Astrocyte (in vitro differentiated cells and primary cell): ENCODE measurements around the gene C5orf22. TPM values are rescaled to one million over a fixed set of nuclear protein-coding genes. Genes with fewer than 3 reads are reported as not detected.

Source experiments
- DNase-seq: peaks from one replicate; pipeline ENCODE4 v3.0.0-alpha.2; 2010; ENCODE audit warnings: low read depth
- FAIRE-seq: peaks from 2 replicates; lab custom pipeline; 2011; peaks lifted over from hg19 to GRCh38; lab: Jason Lieb, UNC
- H2AFZ ChIP-seq: 2 replicates; pipeline ENCODE4 v1.6.0; 2012; ENCODE audit warnings: low read depth, low read length, inconsistent platforms
- H3K27ac ChIP-seq: 2 replicates; pipeline ENCODE4 v1.5.1; 2011; ENCODE audit warnings: low read depth, low read length, inconsistent platforms
- H3K27me3 ChIP-seq: 2 replicates; pipeline ENCODE4 v1.6.0; 2011; ENCODE audit warnings: low read length, inconsistent platforms; ENCODE audit not compliant: insufficient read depth
- H3K36me3 ChIP-seq: 2 replicates; pipeline ENCODE4 v1.5.1; 2011; ENCODE audit warnings: low read length, inconsistent platforms; ENCODE audit not compliant: insufficient read depth
- H3K4me1 ChIP-seq: 2 replicates; pipeline ENCODE4 v1.5.1; 2011; ENCODE audit warnings: low read length, inconsistent platforms; ENCODE audit not compliant: insufficient read depth
- H3K4me2 ChIP-seq: 2 replicates; pipeline ENCODE4 v1.6.0; 2012; ENCODE audit warnings: low read length, inconsistent platforms
- H3K4me3 ChIP-seq: 2 replicates; pipeline ENCODE4 v1.5.1; 2011; ENCODE audit warnings: low read depth, mild to moderate bottlenecking, low read length, inconsistent platforms; ENCODE audit not compliant: insufficient read depth
- H3K79me2 ChIP-seq: 2 replicates; pipeline ENCODE4 v1.6.0; 2012; ENCODE audit warnings: mild to moderate bottlenecking, low read length, inconsistent platforms; ENCODE audit not compliant: insufficient read depth
- H3K9ac ChIP-seq: 2 replicates; pipeline ENCODE4 v1.6.0; 2012; ENCODE audit warnings: mild to moderate bottlenecking, low read length, inconsistent platforms
- H3K9me3 ChIP-seq: 2 replicates; pipeline ENCODE4 v1.5.1; 2012; ENCODE audit warnings: low read depth, mild to moderate bottlenecking, low read length, inconsistent platforms; ENCODE audit not compliant: insufficient read depth
- H4K20me1 ChIP-seq: 2 replicates; pipeline ENCODE4 v1.6.0; 2012; ENCODE audit warnings: low read length, inconsistent platforms; ENCODE audit not compliant: insufficient read depth
- H3K27ac Mint-ChIP-seq: one replicate; pipeline ENCODE4 v1.8.0; 2021; ENCODE audit warnings: mild to moderate bottlenecking, mixed read lengths; ENCODE audit not compliant: unreplicated experiment
- H3K27me3 Mint-ChIP-seq: one replicate; pipeline ENCODE4 v1.8.0; 2021; ENCODE audit warnings: low read depth, mixed read lengths; ENCODE audit not compliant: unreplicated experiment
- H3K36me3 Mint-ChIP-seq: one replicate; pipeline ENCODE4 v1.8.0; 2021; ENCODE audit warnings: low read depth, mixed read lengths; ENCODE audit not compliant: unreplicated experiment
- H3K4me1 Mint-ChIP-seq: one replicate; pipeline ENCODE4 v1.8.0; 2021; ENCODE audit warnings: low read depth, mixed read lengths; ENCODE audit not compliant: unreplicated experiment
- H3K4me3 Mint-ChIP-seq: one replicate; pipeline ENCODE4 v1.8.0; 2021; ENCODE audit warnings: mild to moderate bottlenecking, moderate library complexity, mixed read lengths; ENCODE audit not compliant: unreplicated experiment
- H3K9me3 Mint-ChIP-seq: one replicate; pipeline ENCODE4 v1.8.0; 2021; ENCODE audit warnings: mild to moderate bottlenecking, mixed read lengths; ENCODE audit not compliant: unreplicated experiment
- CTCF ChIP-seq: IDR thresholded peaks from 2 replicates; pipeline ENCODE4 v1.5.1; 2011; ENCODE audit warnings: low read depth, mild to moderate bottlenecking, inconsistent platforms, low read length, moderate library complexity; ENCODE audit not compliant: insufficient read depth
- EZH2 ChIP-seq: IDR thresholded peaks from 2 replicates; pipeline ENCODE4 v1.6.1; 2012; ENCODE audit warnings: mild to moderate bottlenecking, low read length, inconsistent platforms; ENCODE audit not compliant: insufficient read depth
- total RNA-seq: library from RNA; stranded (reverse); gene quantifications from 2 replicates; pipeline ENCODE4 v1.2.1, GENCODE V29; 2021

Gene C5orf22
- total RNA-seq, 1 donor from 2014 or later, result 25.9 TPM

- H3K27ac Mint-ChIP-seq, result no peak overlapping the region
- Histone ChIP-seq H2AFZ (peak overlapping the region; percentile 83), H3K4me2 (peak overlapping the region; percentile 92), H3K36me3 (peaks cover 43% of the 10 kb centered on the region), H3K9ac (peak overlapping the region; percentile 89), H3K4me1 (peaks cover 18% of the 10 kb centered on the region), H3K27ac (no peak overlapping the region), H4K20me1 (peaks cover 15% of the 10 kb centered on the region), H3K9me3 (no peaks in the 10 kb centered on the region), H3K79me2 (peaks cover 73% of the 10 kb centered on the region), H3K27me3 (no peaks in the 10 kb centered on the region), H3K4me3 (peak overlapping the region; percentile 91)
- peaks cover 17% of the 10 kb centered on the region for H3K4me1 Mint-ChIP-seq
- FAIRE-seq (no peak), DNase-seq (no peak)
- no peak for TF ChIP-seq EZH2
- no peak for TF ChIP-seq CTCF
- H3K9me3 Mint-ChIP-seq, result no peaks in the 10 kb centered on the region
- peaks cover 19% of the 10 kb centered on the region for H3K36me3 Mint-ChIP-seq
- no peaks in the 10 kb centered on the region for H3K27me3 Mint-ChIP-seq
- H3K4me3 Mint-ChIP-seq, result peak overlapping the region; percentile 100
Measured at GRCh38 chr5:31530541-31531265, 1.4 kb upstream of the C5orf22 start.

GRCh38 chr5:31531543-31531887 is 586 bp upstream of the C5orf22 start:
- Histone ChIP-seq H3K27me3 (no peaks in the 10 kb centered on the region), H3K9ac (peak overlapping the region; percentile 89), H3K4me3 (peak overlapping the region; percentile 91), H3K4me1 (peaks cover 18% of the 10 kb centered on the region), H3K36me3 (peaks cover 41% of the 10 kb centered on the region), H3K9me3 (no peaks in the 10 kb centered on the region), H2AFZ (peak overlapping the region; percentile 83), H3K79me2 (peaks cover 71% of the 10 kb centered on the region), H3K27ac (peak overlapping the region; percentile 62), H4K20me1 (peaks cover 15% of the 10 kb centered on the region), H3K4me2 (peak overlapping the region; percentile 92)
- H3K4me3 Mint-ChIP-seq, result peak overlapping the region; percentile 100
- TF ChIP-seq CTCF (no peak), EZH2 (no peak)
- peaks cover 15% of the 10 kb centered on the region for H3K36me3 Mint-ChIP-seq
- H3K9me3 Mint-ChIP-seq, result no peaks in the 10 kb centered on the region
- no peaks in the 10 kb centered on the region for H3K27me3 Mint-ChIP-seq
- H3K4me1 Mint-ChIP-seq, result peaks cover 17% of the 10 kb centered on the region
- FAIRE-seq (no peak), DNase-seq (no peak)
- H3K27ac Mint-ChIP-seq, result peak overlapping the region; percentile 93

GRCh38 chr5:31534527-31535046 is 2.5 kb downstream of the C5orf22 start:
- H3K4me3 Mint-ChIP-seq, result peak overlapping the region; percentile 29

More at GRCh38 chr5:31534527-31535046, 2.5 kb downstream of the C5orf22 start:
- Histone ChIP-seq H3K4me3 (no peak overlapping the region), H3K27ac (no peak overlapping the region), H3K36me3 (peaks cover 24% of the 10 kb centered on the region), H4K20me1 (peaks cover 10% of the 10 kb centered on the region), H3K79me2 (peaks cover 58% of the 10 kb centered on the region), H3K27me3 (no peaks in the 10 kb centered on the region), H3K4me2 (no peak overlapping the region), H3K9me3 (no peaks in the 10 kb centered on the region), H3K9ac (no peak overlapping the region), H3K4me1 (peaks cover 23% of the 10 kb centered on the region), H2AFZ (no peak overlapping the region)
- Mint-ChIP-seq H3K9me3 (no peaks in the 10 kb centered on the region), H3K27ac (no peak overlapping the region), H3K4me1 (peaks cover 33% of the 10 kb centered on the region), H3K36me3 (peaks cover 6% of the 10 kb centered on the region), H3K27me3 (no peaks in the 10 kb centered on the region)
- DNase-seq (no peak), FAIRE-seq (no peak)
- TF ChIP-seq CTCF, result no peak
- TF ChIP-seq EZH2, result no peak
